Islet precursor cell (in vitro differentiated cells): ENCODE data around the gene ZFPL1.

Source experiments
- DNase-seq: peaks from one replicate; pipeline ENCODE4 v3.0.0-alpha.2; 2018

The ZFPL1 gene

DNA sequence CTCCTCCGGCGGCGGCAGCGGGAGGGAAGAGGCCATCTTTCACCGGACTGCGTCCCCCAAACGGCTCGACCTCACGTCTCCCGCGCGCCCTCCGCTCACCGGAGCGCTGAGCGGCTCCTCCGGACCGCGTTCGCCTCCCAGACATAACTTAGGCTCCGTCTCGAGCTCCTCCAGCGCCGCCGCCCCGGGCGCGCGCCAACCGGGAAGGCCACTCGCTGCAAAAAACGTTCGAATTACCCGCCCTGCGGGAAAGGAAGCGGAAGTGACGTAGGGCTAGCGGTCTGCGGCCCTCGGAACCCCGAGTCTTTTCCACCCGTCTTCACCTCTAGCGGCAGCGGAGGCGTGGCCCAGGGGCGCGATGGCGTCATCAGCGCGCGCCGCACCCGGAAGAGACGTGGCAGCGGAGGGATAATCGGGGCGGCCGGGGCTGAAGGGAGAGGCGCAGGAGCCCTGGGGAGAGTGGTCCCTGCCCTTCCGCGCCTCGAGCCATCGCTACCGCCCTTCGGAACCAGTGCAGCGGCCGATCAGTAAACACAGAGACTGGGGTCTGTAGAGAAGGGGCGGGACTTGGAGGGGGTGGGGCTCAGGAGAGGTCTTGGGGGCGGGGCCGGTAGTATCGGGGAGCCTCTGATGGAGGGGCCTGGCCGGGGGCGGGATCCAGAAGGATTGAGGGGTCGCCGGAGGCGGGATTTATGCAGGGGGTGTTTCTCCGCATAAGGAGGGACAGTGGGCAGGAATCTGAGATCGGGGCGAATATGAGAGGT lies at the start of gene ZFPL1, which contains the start of gene CDCA5:
Gene ZFPL1, plus strand, starts transcription at position 389 of the 764 bp plus-strand sequence. CDS start 477 bp downstream, outside the sequence.
Gene CDCA5, minus strand, starts transcription at position 207 of the 764 bp plus-strand sequence. Its CDS starts 62 bp downstream, at position 145.
- peak; percentile 97 for DNase-seq

DNA sequence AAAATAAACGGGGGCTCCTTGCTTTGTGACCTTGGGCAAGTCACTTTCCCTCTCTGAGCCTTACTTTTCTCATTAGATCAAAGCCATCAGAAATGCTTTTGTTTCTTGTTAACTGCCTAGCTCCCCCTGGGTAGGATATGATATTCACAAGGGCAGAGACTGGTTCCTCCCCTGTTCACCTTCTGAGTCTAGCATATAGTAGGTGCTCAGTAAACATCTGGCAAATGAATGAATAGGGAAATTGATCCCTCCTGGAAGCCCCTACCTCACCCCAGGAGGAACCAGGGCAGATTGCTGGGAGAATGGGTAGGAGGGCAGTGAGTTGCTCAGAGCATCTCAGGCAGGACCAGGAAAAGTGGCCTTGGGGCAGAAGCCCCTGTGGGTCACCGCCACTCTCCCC lies 49.6 kb upstream of the ZFPL1 start:
- DNase-seq, result no peak

- no peak for DNase-seq
Measured at GRCh38 chr11:65035579-65035978, 48.4 kb upstream of the ZFPL1 start.

- DNase-seq, result no peak
Measured at GRCh38 chr11:65036931-65037330, 47.1 kb upstream of the ZFPL1 start.

DNA sequence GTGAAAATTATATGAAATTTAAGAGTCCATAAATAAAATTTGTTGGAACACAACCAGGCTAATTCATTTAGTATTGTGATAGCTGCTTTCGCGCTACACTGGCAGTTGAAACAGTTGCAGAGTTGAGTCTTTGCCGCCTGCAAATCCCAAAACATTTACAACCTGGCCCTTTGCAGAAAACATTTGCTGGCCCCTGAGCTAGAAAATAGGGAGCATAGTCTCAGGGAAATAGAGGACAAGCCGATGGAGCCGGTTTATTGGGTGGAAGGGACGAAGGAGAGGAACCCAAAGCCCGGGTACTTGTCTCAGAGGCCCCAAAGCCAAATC lies 43.5 kb upstream of the ZFPL1 start:
- DNase-seq, result no peak

GRCh38 chr11:65040847-65041622 lies 43.0 kb upstream of the ZFPL1 start, which contains the start of gene SAC3D1:
SAC3D1 (plus strand) TSS chr11:65041210; CDS start chr11:65041293, 83 bp downstream.
- DNase-seq, result peak; percentile 97

GRCh38 chr11:65042891-65043290 lies 41.1 kb upstream of the ZFPL1 start:
- DNase-seq, result no peak

DNA sequence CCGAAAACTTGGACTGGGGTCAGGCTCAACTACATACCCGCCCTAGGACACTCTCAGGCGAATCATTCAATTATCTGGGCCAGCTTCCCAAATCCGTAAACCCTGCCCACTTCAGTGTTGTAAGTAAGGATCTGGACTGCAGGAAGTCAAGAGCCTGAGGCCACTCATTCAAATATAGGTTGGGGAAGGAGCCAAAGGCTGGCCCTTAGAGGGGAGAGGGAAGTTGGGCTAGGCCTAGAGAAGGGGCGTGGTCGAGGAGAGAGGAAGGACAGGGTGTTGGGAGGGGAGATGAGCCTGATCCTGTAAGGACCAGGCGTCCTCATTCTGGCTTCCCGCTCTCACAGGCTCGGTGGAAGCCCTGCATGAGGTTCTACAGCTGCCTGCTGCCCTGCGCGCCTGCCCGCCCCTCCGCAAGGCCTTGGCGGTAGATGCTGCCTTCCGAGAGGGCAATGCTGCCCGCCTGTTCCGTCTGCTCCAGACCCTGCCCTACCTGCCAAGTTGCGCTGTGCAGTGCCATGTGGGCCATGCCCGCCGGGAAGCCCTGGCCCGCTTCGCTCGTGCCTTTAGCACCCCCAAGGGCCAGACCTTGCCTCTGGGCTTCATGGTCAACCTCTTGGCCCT lies 40.0 kb upstream of the ZFPL1 start:
- no peak for DNase-seq

DNA sequence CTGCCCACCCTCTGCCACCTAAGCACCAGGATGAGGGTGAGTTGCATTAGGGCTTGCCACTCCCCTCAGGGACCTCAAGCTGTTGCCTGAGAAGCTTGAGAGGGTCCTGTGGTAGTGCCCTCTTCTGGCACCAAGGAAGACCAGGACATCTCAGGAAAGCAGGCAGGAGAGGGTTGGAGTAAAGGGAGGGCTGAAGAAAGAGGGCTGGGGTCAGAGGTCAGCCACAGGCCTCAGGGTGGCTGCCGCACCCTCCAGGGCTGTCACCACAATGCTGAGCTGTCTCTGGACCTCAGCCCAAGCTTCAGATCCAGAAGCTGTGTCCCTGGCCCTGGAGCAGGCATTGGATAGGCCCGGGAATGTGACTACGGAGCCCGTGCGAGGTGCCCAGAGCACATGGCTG lies 39.0 kb upstream of the ZFPL1 start:
- DNase-seq, result no peak

- no peak for DNase-seq
Measured at GRCh38 chr11:65045728-65046127, 38.3 kb upstream of the ZFPL1 start.

GRCh38 chr11:65047581-65048422 lies 36.2 kb upstream of the ZFPL1 start:
- DNase-seq, result no peak

DNA sequence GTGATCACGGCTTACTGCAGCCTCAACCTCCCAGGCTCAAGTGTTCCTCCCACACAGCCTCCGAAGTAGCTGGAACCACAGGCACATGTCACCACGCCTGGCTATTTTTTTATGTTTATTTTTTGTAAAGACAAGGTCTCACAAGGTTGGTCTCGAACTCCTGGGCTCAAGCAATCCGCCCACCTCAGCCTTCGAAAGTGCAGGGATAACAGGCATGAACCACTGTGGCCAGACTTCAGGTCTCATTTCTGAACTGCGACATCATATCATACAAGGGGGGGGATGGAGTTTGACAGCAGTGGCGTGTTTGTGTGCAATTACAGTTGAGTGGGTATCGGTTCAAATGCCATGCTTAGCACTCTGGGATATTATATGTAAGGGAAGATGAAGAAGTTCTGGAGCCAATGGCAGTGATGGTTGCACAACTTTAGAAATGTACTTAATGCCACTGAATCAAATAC lies 32.6 kb upstream of the ZFPL1 start:
- no peak for DNase-seq

DNA sequence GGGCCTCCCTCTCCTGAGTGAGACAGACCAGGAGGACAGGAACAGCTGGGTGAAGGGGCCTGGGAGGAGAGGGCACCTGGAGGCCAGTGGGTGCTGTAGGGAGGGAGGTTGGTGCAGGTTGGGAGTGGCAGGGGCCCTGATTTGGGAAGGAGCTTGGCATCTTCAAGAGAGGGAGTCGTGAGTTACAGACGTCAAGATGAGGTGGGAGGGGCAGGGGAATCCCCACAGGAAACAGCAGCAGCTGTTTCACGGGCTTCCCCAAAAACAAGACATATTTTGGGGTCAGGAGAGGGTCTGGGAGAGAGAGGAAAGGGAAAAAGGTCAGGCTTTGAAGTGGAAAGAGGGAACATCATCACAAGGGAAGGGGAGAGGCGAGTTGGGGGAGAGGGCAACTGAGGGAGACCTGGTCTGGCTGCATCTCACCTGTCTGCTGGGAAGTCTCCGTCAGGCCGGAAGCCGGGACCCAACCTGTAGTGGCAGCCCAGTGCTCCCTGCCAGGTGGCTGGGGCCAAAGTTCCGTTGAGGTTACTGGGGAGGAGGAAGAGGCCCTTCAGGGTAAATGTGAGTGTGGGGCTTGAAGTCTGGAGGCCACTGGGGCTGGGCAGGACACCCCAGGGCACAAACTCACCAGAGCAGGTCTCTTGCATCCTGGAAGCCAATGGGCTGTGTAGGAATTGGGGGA lies 30.1 kb upstream of the ZFPL1 start:
- DNase-seq, result no peak

GRCh38 chr11:65055538-65055937 lies 28.5 kb upstream of the ZFPL1 start:
- no peak for DNase-seq

GRCh38 chr11:65056999-65057398 lies 27.0 kb upstream of the ZFPL1 start:
- DNase-seq, result no peak

DNA sequence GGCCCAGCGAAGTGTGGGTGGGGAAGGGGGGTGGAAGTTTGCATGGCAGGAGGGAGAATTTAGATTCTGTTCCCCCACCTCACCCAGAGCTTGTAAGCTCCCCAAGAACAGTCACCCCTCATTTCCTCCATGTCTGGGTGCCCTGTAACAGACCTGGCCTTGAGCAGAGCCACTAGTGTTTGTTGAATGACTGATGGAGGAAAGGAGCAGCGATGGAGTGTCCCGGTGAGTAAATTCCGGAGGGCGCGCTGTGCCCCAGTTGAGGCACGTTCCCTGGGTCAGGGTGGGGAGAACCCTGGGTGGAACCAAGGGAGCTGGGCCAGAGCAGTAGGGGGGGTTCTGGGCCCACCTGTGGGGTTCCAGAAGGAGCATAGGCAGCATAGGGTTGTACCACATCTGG lies 26.5 kb upstream of the ZFPL1 start:
- no peak for DNase-seq

DNA sequence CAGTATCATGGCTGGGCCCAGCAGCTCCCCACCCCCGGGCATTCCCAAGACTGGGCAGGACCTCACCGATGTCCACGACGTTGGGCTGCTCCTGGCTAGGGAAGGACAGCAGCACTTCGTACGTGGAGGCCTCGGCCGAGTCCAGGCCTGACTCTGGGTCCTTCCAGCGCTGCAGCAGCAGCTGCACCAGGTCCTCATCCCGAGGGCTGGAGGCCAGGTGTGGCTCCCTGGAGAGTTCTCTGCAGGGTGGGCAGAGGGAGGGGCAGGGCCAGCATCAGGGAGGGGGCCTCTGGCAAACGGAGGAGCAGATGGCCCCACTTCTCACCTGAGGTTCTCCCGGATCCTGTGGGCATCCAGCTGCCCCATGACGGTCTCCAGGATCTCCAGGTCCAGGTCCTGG lies 26.0 kb upstream of the ZFPL1 start:
- no peak for DNase-seq

DNA sequence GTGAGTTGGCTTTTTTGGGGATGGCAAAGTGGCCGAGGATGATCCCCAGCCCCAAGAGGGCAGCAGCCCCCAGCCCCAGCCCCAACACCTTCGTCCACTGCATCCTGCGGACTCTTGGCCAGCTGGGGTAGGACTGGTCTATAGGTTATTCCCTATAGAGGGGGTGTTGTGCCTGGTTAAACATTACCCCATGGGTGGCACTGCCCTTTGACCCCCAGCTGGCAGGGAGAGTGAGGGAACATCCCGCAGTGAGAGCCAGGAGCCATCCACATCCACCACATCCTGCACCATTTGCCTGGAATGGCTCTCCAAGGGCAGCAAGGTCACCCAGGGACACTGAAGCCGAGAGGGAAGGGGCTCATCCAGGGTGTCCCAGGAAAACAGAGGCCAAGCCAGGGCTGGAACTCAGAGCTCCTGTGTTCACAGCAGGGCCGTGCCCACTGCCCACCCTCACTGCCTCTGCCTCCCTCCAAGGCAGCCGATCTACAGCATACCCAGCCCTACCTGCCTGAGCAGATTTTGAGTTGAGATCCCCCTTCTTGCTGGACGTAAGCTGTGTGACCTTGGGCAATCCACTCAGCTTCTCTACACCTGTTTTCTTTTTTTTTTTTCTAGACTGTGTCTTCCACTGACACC lies 25.5 kb upstream of the ZFPL1 start, which contains the start of gene NAALADL1:
Gene NAALADL1, minus strand, starts transcription at position 135 of the 636 bp plus-strand sequence. Its CDS starts 32 bp downstream, at position 103.
- no peak for DNase-seq

GRCh38 chr11:65059523-65059922 lies 24.5 kb upstream of the ZFPL1 start:
- no peak for DNase-seq

- no peak for DNase-seq
Measured at GRCh38 chr11:65059959-65060824, 23.8 kb upstream of the ZFPL1 start.
